K562 (cell line): ENCODE measurements around the gene BCL6B. TPM values are rescaled to one million over a fixed set of nuclear protein-coding genes. Genes with fewer than 3 reads are reported as not detected.
"Not testable (repeated sequence)": the region's sequence is repeated elsewhere in the genome, so short reads cannot be mapped to it uniquely, and the experiment has no call there.

ENCODE experiments used
- ATF3 ChIP-seq, 2 experiments: fragments of 450-650 bp in 1 of 2; sonication (generic) in 1 of 2; formaldehyde crosslinking in 1 of 2; IDR thresholded peaks in 1 of 2; conservative IDR thresholded peaks in 1 of 2; 2 replicates each; pipeline versions ENCODE4 v1.6.1 to v1.8.1; 2016 to 2023; ENCODE audit warnings: mild to moderate bottlenecking in 2 of 2, moderate library complexity in 2 of 2, inconsistent platforms in 1 of 2, missing genetic modification reagents in 1 of 2
- CBFA2T2 ChIP-seq: fragments of 450-650 bp; conservative IDR thresholded peaks from 2 replicates; pipeline ENCODE4 v1.6.1; 2017; ENCODE audit warnings: mild to moderate bottlenecking
- CCNT2 ChIP-seq: IDR thresholded peaks from 2 replicates; pipeline ENCODE4 v1.6.1; 2011; ENCODE audit warnings: borderline replicate concordance, low read depth, mild to moderate bottlenecking, moderate library complexity, mixed read lengths, low read length; ENCODE audit not compliant: insufficient read length; ENCODE audit errors: extremely low read depth
- CREM ChIP-seq: IDR thresholded peaks from 2 replicates; pipeline ENCODE4 v1.6.1; 2014; ENCODE audit warnings: antibody characterized with exemption, low read depth
- EHMT2 ChIP-seq: fragments of 450-650 bp; IDR thresholded peaks from 2 replicates; pipeline ENCODE4 v1.6.1; 2018; ENCODE audit warnings: antibody characterized with exemption
- EP300 ChIP-seq: IDR thresholded peaks from 2 replicates; pipeline ENCODE4 v1.6.1; 2012; ENCODE audit warnings: low read length, improper control_type of control experiment
- FOXJ2 ChIP-seq: fragments of 200-800 bp; sonication (Bioruptor generic); IDR thresholded peaks from 2 replicates; pipeline ENCODE4 v1.6.1; 2016; ENCODE audit warnings: missing genetic modification characterization, missing compliant biosample characterization
- ILF3 ChIP-seq: fragments of 450-650 bp; IDR thresholded peaks from 2 replicates; pipeline ENCODE4 v1.6.1; 2018; ENCODE audit warnings: antibody characterized with exemption, mild to moderate bottlenecking, moderate library complexity, borderline replicate concordance
- KLF16 ChIP-seq: IDR thresholded peaks from 2 replicates; pipeline ENCODE4 v1.6.1; 2016; ENCODE audit warnings: antibody characterized with exemption
- MTA1 ChIP-seq: fragments of 450-650 bp; IDR thresholded peaks from 2 replicates; pipeline ENCODE4 v1.6.1; 2017; ENCODE audit warnings: borderline replicate concordance
- NBN ChIP-seq: fragments of 450-650 bp; IDR thresholded peaks from 2 replicates; pipeline ENCODE4 v1.6.1; 2016; ENCODE audit warnings: low read depth, mild to moderate bottlenecking
- NCOA2 ChIP-seq, 2 experiments: fragments of 450-650 bp; IDR thresholded peaks; 2 replicates each; pipeline ENCODE4 v1.6.1; 2018; ENCODE audit warnings: mild to moderate bottlenecking in 2 of 2, moderate library complexity in 1 of 2; ENCODE audit not compliant: partially characterized antibody in 2 of 2
- PML ChIP-seq: IDR thresholded peaks from 2 replicates; pipeline ENCODE4 v1.6.1; 2012; ENCODE audit warnings: low read length, inconsistent platforms
- POLR2AphosphoS5 ChIP-seq: IDR thresholded peaks from 2 replicates; pipeline ENCODE4 v1.6.1; 2011; ENCODE audit warnings: mild to moderate bottlenecking, low read depth, low read length, moderate library complexity; ENCODE audit not compliant: control insufficient read depth, insufficient read depth
- SMARCC2 ChIP-seq: fragments of 450-650 bp; IDR thresholded peaks from 2 replicates; pipeline ENCODE4 v1.6.1; 2017; ENCODE audit warnings: antibody characterized with exemption, moderate library complexity, mild to moderate bottlenecking, low read depth
- SPI1 ChIP-seq: IDR thresholded peaks from 2 replicates; pipeline ENCODE4 v1.6.1; 2011; ENCODE audit warnings: low read depth, low read length, control low read depth, borderline replicate concordance
- ZBTB11 ChIP-seq, 3 experiments: fragments of 200-800 bp in 1 of 3; fragments of 250-450 bp in 1 of 3; fragments of 450-650 bp in 1 of 3; sonication (Bioruptor Pico) in 1 of 3; sonication (Bioruptor generic) in 1 of 3; formaldehyde crosslinking in 1 of 3; IDR thresholded peaks; 2 replicates each; pipeline versions ENCODE4 v1.6.1 to v1.8.0; 2016 to 2022; ENCODE audit warnings: mild to moderate bottlenecking in 2 of 3, missing genetic modification characterization in 2 of 3, missing compliant biosample characterization in 1 of 3, moderate library complexity in 1 of 3
- ZMIZ1 ChIP-seq, 2 experiments: fragments of 150-350 bp in 1 of 2; IDR thresholded peaks; 2 replicates each; pipeline ENCODE4 v1.6.1; 2012 to 2016; ENCODE audit warnings: low read depth in 2 of 2, low read length in 2 of 2, mild to moderate bottlenecking in 1 of 2, moderate library complexity in 1 of 2
- ZNF197 ChIP-seq: fragments of 200-800 bp; sonication (Bioruptor generic); IDR thresholded peaks from 2 replicates; pipeline ENCODE4 v1.6.1; 2016; ENCODE audit warnings: low read depth, missing genetic modification characterization, missing compliant biosample characterization
- ZNF384 ChIP-seq: IDR thresholded peaks from 2 replicates; pipeline ENCODE4 v1.6.1; 2012; ENCODE audit warnings: low read depth, low read length, improper control_type of control experiment
- polyA plus RNA-seq, 8 experiments: library from polyadenylated mRNA; depleted of rRNA in 4 of 8; stranded (reverse) in 5 of 8; unstranded in 3 of 8; fragments of >200 nt; fragmentation: Nextera tagmentation in 2 of 8; fragmentation: Illumina TruSeq in 1 of 8; extraction: Ambion mirVana in 2 of 8; extraction: Trizol in 1 of 8; gene quantifications; 2 replicates each; pipeline versions ENCODE4 v1.2.1 to v1.2.3, GENCODE V29; 2011 to 2014; ENCODE audit warnings: inconsistent platforms in 1 of 8, missing spikeins in 1 of 8
- total RNA-seq, 7 experiments: library from RNA; depleted of rRNA in 6 of 7; stranded (reverse); fragments of >200 nt in 6 of 7; fragmentation: Illumina TruSeq in 2 of 7; extraction: Trizol in 2 of 7; gene quantifications; 2 replicates each; pipeline versions ENCODE4 v1.2.1 to v1.2.3, GENCODE V29; 2011 to 2021; ENCODE audit warnings: low replicate concordance in 1 of 7

The BCL6B gene
- total and polyA plus RNA-seq, 9 of the 15 experiments (the other 6 are each of a cell fraction or from before 2014, with no cell fraction given) = 0.89 to 5.0 (median 3.6) TPM

GRCh38 chr17:6993613-6994056 is 29.2 kb upstream of the BCL6B start (continued):
- TF ChIP-seq ZBTB11 (CRISPR knock-in tag; IDR thresholded peaks at IDR 0.05) (peak in 1 of 3 experiments; percentile 55; a peak in 1 of 6 replicates), CCNT2 (peak; percentile 87), CREM (peak; percentile 34; the same call in 1 of the 2 replicates), SPI1 (0 out of 2 replicates have a peak, but pooled peaks have one; percentile 9), ZNF197 (CRISPR knock-in tag) (peak; percentile 84), EHMT2 (0 out of 2 replicates have a peak, but pooled peaks have one; percentile 26), NBN (peak; percentile 81; the same call in 1 of the 2 replicates), CBFA2T2 (peak; percentile 97), MTA1 (peak; percentile 34; the same call in 1 of the 2 replicates), KLF16 (peak; percentile 95), ZNF384 (peak; percentile 42; the same call in 1 of the 2 replicates), POLR2AphosphoS5 (peak; percentile 74), ATF3 (IDR thresholded peaks at IDR 0.05) (peak; percentile 19; the same call in 1 of the 2 replicates), NCOA2 (IDR thresholded peaks at IDR 0.05; ENCODE audit: partially characterized antibody in 2 of 2) (peak; percentile 47 to 61), ZMIZ1 (IDR thresholded peaks at IDR 0.05; ENCODE audit: low read depth in 2 of 2, low read length in 2 of 2) (peak in 1 of 2 experiments; percentile 83; a peak in 1 of 4 replicates), ILF3 (0 out of 2 replicates have a peak, but pooled peaks have one; percentile 45), FOXJ2 (0 out of 2 replicates have a peak, but pooled peaks have one; percentile 38), EP300 (peak; percentile 93), SMARCC2 (peak; percentile 83), PML (peak; percentile 94)
- not testable (repeated sequence) for TF ChIP-seq ATF3 (CRISPR knock-in tag; conservative IDR thresholded peaks at IDR 0.05)
